ENCODE measurements around the gene N4BP2L2.

N4BP2L2 gene

DNA sequence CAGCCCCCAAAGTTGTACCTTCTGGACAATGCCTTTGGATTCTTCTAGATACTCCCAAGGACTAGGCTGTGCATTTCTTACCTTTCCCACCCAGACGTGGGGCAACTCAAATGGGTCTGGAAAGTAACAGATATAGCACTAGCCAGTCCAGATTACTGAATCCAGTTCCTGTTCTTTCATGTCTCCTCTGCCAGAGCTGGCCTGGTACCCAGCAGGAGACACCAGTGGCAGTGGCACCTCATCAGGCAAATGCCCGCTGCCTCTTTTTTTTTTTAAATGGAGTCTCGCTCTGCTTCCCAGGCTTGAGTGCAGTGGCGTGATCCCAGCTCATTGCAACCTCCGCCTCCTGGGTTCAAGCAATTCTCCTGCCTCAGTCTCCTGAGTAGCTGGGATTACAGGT, 43.2 kb downstream of the N4BP2L2 start:
- no peak overlapping the region for H3K4me3 ChIP-seq (ENCODE audit: low read depth, low read length)
- TF ChIP-seq, protein P1, sequence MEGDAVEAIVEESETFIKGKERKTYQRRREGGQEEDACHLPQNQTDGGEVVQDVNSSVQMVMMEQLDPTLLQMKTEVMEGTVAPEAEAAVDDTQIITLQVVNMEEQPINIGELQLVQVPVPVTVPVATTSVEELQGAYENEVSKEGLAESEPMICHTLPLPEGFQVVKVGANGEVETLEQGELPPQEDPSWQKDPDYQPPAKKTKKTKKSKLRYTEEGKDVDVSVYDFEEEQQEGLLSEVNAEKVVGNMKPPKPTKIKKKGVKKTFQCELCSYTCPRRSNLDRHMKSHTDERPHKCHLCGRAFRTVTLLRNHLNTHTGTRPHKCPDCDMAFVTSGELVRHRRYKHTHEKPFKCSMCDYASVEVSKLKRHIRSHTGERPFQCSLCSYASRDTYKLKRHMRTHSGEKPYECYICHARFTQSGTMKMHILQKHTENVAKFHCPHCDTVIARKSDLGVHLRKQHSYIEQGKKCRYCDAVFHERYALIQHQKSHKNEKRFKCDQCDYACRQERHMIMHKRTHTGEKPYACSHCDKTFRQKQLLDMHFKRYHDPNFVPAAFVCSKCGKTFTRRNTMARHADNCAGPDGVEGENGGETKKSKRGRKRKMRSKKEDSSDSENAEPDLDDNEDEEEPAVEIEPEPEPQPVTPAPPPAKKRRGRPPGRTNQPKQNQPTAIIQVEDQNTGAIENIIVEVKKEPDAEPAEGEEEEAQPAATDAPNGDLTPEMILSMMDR (IDR thresholded peaks at IDR 0.05; ENCODE audit: borderline replicate concordance, insufficient read depth, low read depth, low read length) = no peak

DNA sequence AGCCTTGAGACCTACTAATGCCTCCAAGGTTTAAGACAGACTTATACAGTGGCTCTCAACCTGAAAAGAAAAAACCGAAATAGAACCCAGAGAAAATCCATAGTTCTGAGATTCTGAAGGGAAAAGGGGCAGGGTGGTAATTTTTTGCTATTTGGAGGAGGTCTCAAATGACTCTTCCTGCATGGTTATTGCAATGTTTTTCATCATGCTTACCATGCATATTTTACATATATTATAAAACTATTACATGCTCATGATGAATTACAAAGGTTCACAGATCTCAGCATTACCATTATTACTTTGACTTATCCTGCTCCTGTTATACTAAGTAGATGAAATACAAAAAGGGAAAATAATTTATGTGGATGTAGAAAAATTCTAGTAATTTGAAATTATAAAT, 47.6 kb downstream of the N4BP2L2 start:
- TF ChIP-seq, protein P1 (IDR thresholded peaks at IDR 0.05; ENCODE audit: borderline replicate concordance, insufficient read depth, low read depth, low read length) = no peak
- no peak overlapping the region for H3K4me3 ChIP-seq (ENCODE audit: low read depth, low read length)

DNA sequence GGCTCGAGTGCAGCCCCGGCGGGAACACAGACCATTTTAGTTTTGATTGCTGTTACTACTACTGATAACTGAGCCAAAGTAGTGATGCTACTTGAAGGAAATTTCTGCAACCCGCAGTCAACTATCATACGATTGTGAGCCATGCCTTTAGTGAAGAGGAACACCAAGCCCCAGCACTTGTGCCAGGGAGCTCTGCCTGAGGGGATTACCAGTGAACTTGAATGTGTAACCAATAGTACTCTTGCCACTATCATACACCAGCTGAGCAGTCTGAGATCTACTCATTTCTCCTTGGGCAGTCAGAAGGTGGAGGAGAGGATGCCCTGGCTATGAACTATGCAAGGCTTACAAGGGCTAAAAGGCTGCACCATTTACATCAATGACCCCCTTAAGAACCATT, 61.7 kb downstream of the N4BP2L2 start:
- TF ChIP-seq, protein P1 (IDR thresholded peaks at IDR 0.05; ENCODE audit: borderline replicate concordance, insufficient read depth, low read depth, low read length) = no peak
- H3K4me3 ChIP-seq (ENCODE audit: low read depth, low read length) = no peak overlapping the region

DNA sequence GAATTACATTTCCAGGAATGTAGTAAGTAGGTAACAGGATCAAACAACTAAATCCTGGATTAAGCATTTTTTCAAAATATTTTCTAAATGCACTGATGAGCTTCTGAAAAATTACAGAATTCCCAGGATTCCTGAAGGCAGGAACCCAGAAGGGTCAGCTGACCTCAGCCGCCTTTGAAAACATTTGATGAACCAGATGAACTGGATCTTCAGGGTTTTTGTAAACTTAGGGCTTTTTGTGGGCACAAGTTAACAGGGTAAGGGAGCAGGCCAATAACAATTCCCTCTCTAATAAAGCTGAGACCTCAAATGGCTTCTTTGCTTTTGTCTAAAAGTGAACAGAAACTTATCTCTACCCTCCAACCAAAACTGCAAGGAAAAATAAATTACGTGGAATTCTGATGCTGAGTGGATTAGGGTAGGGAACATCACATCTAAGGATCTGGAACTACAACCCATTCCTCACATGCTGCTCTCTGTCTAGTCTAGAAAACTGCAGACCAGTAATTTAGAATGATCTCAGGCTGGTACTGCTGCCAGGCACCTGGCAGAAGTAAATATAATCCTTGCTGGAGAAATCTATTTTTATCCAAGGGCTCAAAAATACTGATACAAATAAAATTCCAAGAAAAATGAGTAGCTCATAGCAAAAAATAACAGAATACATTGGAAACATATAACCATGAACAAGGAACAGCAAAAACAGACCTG, 62.4 kb downstream of the N4BP2L2 start:
- no peak overlapping the region for H3K4me3 ChIP-seq (ENCODE audit: low read depth, low read length)
- TF ChIP-seq, protein P1 (IDR thresholded peaks at IDR 0.05; ENCODE audit: borderline replicate concordance, insufficient read depth, low read depth, low read length) = no peak

DNA sequence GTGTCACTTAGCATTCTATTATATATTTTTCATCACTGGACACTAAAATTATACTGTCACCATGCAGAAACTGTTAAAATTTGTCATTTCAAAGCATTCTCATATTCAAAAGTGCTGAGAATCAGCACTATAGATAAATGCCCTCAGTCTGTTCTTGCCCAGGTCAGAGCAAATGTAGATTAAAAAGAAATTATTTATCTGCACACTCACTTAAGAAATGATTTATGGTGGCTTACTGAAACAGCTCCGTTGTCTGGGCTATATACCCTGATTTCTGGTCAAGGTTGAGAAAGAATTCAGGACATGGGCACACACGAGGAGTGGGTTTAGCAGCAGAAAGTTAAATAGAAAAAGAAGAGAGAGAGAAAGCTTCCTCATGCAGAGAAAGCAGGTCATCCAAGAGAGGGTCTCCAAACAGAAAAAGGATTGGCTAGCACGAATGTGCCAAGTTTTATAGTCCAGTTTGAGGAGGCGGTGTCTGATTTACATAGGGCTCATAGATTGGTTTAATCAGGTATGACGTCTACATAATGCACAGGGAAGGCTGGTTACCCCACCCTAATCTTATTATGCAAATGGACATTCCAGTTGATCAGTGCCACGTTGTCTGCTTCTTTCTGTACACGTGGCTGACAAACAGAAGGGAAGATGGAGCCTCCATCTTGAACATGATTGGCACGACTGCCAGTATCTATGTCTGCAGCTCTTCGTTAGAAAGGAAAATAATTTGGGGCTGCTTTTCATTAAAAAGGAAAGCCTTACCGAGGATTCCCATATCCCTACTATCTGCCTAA, 63.4 kb downstream of the N4BP2L2 start:
- TF ChIP-seq, protein P1 (IDR thresholded peaks at IDR 0.05; ENCODE audit: borderline replicate concordance, insufficient read depth, low read depth, low read length) = no peak
- no peak overlapping the region for H3K4me3 ChIP-seq (ENCODE audit: low read depth, low read length)

DNA sequence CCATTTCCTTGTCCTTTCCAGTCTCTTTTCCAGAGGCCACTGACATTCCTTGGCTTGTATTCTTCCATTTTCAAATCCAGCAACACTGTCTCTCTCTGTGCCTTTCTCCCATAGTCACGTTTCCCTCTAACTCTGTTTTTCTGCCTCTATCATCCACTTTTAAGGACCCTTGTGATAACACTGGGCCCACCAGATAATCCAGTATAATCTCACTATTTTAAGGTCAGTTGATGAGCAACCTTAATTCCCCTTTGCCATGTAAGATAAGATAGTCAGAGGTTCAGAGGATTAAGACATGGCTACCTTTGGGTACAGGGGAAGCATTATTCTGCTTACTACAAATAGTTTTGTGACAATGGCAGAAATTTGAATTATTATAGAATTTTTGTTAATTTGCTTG, 64.9 kb downstream of the N4BP2L2 start:
- TF ChIP-seq, protein P1 (IDR thresholded peaks at IDR 0.05; ENCODE audit: borderline replicate concordance, insufficient read depth, low read depth, low read length) = no peak
- no peak overlapping the region for H3K4me3 ChIP-seq (ENCODE audit: low read depth, low read length)

DNA sequence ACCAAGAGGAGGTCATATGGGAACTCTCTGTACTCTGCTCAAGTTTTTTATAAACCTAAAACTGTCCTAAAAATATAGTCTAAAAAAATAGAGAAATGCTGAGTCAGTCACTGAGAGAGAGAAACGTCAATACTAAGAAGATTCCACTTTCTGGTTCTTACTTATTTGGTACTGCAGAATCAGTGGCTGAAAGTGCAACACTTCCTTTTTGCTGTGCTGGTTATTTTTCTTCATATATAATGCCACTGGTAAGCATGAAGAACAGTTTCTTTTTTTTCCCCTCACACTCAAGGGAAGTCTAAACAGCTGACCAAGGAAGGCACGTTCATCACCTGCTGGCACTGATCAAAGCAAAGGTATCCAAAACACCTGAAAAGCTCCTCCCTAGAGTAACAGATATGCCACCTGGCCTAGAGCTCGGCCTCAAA, 66.4 kb downstream of the N4BP2L2 start:
- H3K4me3 ChIP-seq (ENCODE audit: low read depth, low read length) = no peak overlapping the region
- TF ChIP-seq, protein P1 (IDR thresholded peaks at IDR 0.05; ENCODE audit: borderline replicate concordance, insufficient read depth, low read depth, low read length) = no peak

Measured in GM12875 (cell line).